HG03469 (cell line): ENCODE measurements around the gene RNF10.
A peak's percentile ranks its signal among the peaks of the same experiment; 100 is the strongest.
"Not testable (repeated sequence)": the region's sequence is repeated elsewhere in the genome, so short reads cannot be mapped to it uniquely, and the experiment has no call there.

Source experiments
- ATAC-seq: cut with Tn5 transposase; IDR thresholded peaks from one replicate; pipeline ENCODE4 v1.9.1; 2021; ENCODE audit warnings: mild to moderate bottlenecking, moderate library complexity, moderate number of reproducible peaks; ENCODE audit not compliant: unreplicated experiment

The RNF10 gene

DNA sequence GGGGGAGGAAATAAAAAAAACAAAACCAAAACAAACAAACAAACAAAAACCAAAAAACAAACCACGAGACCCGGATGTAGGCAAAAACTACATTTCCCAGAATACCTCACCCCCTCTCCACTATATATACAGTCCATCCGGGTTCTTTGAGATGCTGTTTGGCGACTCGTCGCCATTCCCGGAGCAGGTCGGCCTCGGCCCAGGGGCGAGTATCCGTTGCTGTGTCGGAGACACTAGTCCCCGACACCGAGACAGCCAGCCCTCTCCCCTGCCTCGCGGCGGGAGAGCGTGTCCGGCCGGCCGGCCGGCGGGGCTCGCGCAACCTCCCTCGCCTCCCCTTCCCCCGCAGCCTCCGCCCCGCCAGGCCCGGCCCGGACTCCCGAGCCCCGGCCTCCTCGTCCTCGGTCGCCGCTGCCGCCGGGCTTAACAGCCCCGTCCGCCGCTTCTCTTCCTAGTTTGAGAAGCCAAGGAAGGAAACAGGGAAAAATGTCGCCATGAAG is at the start of gene RNF10:
Gene RNF10, plus strand, starts transcription at position 154 of the 500 bp plus-strand sequence. CDS start 456 bp downstream, outside the sequence.
- ATAC-seq, result no peak

- ATAC-seq, result no peak
Measured at GRCh38 chr12:120485961-120486881, 47.9 kb upstream of the RNF10 start.

- not testable (repeated sequence) for ATAC-seq
Measured at GRCh38 chr12:120487552-120487951, 46.6 kb upstream of the RNF10 start.

GRCh38 chr12:120488057-120488640 is 46.0 kb upstream of the RNF10 start:
- ATAC-seq, result no peak

DNA sequence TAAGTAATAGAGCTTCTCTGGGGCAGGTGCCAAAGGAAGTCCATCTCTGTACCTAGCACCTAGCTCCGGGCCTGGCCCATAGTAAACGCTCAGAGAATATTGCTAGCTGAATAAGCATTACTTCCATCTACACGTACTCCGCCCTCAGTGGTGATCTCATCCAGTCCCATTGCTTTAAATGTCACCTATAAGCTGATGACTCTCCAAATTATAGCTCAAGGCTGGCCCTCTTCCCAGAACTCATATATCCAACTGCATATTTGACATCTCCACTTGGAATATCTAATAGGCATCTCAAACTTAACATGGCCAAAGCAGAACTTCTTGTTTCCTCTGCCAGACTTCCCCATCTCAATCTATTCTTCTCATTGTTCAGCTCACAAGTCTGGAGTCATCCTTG is 45.1 kb upstream of the RNF10 start:
- no peak for ATAC-seq

DNA sequence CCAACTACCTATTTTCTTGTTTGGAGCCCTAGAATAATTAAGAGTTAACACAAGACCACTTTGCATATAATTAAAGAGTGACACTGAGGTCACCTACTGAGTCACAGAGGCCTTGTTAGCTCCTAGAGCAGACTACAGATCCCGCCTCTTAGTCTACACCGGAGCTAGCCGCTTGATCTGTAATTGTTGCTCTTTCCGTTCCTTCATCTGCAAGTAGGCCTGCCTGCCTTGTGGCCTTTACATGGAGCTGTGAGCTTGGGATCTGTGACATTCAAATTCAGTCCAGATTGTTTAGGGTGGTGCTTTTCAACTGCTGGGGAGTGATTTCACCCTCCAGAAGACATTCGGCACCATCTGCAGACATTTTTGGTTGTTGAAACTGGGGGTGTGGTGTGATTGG is 43.8 kb upstream of the RNF10 start:
- ATAC-seq, result no peak

DNA sequence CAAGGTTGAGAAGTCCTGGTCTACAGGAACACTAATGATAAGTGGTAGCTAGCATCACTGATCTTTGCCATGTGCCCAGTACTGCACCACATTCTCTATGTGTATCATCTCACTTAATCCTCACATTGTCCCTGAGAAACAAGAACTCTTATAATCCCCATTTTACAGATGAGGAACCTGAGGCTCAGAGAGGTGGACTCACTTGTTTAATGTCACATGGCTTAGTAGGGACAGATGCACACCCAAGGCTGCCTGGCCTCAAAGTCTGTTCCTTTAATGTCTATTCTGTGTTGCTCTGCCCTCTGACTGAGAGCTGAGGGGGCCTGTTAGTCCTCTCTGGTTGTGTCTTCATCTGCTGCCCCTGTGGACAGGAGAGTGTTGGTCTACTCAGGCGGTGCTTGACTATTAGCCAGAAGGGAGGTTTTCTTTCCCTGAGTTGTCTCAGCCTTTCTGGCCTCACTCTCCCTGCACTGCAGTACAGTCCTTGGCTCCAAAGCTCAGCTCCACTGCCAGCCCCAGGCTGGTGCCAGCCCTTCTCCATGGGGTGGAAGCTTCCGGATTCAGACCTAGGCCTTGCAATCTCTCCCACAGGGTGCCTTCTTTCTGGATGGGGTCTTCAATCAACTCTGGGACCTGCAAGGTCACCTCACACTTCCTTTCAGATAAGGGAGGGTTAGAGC is 43.2 kb upstream of the RNF10 start:
- no peak for ATAC-seq

DNA sequence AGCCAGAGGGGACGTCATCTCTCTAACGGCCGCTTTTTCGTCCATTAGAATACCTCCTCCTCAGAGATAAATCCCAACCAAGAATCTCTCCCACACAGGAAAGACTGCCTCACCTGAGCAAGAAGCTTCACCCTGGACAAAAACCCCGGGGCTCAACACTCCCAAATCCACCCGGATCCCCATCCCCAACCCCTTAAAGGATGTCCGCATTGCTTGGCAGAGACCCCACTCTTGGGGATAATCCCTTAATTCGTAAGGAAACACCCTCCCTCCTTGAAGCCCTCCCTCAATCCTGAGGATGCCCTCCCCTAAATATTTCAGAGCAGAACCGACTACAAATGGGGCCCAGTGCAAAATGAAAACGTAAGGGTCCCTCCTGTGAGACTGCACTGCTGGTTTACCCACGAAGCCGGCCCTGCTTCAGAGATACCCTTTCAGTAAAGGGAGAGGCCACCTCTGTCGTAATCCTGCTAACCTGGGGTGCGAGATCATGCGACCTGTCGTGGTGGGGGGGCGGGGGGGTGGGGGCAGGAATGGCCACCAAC is 38.9 kb upstream of the RNF10 start:
- ATAC-seq, result no peak

DNA sequence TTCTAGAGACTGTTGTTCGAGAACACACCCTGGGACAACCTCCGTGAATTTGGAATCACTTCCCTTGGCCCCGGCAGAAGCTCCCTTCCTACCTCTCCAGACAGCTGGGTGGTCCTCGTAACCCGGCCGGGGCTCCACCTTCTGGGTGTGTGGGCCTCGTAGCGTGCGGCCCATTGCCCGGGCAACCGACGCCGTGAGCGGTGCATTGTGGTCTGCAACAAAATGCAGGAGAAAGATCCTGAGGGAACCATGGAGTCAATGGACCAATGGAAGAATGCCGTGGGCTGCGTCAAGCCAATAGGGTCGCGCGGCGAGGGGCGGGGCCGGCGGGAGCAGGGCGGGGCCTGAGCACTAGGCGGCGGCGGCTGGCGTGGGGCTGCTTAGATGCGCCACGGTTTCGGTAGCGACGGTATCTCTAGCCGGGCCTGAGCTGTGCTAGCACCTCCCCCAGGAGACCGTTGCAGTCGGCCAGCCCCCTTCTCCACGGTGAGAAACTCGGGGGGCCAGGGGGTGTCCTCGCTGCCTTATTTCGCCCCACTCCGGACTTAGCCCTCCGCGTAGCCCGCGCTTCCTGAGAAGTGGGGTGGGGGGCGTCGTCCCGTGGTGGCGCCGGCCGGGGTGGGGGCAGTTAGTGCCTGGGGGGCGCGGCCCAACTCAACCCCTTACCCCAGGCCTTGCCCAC is 38.3 kb upstream of the RNF10 start, which contains the start of gene DYNLL1:
Gene DYNLL1, plus strand, starts transcription at position 383 of the 682 bp plus-strand sequence. CDS start 309 bp downstream, outside the sequence.
- ATAC-seq, result peak; percentile 80

DNA sequence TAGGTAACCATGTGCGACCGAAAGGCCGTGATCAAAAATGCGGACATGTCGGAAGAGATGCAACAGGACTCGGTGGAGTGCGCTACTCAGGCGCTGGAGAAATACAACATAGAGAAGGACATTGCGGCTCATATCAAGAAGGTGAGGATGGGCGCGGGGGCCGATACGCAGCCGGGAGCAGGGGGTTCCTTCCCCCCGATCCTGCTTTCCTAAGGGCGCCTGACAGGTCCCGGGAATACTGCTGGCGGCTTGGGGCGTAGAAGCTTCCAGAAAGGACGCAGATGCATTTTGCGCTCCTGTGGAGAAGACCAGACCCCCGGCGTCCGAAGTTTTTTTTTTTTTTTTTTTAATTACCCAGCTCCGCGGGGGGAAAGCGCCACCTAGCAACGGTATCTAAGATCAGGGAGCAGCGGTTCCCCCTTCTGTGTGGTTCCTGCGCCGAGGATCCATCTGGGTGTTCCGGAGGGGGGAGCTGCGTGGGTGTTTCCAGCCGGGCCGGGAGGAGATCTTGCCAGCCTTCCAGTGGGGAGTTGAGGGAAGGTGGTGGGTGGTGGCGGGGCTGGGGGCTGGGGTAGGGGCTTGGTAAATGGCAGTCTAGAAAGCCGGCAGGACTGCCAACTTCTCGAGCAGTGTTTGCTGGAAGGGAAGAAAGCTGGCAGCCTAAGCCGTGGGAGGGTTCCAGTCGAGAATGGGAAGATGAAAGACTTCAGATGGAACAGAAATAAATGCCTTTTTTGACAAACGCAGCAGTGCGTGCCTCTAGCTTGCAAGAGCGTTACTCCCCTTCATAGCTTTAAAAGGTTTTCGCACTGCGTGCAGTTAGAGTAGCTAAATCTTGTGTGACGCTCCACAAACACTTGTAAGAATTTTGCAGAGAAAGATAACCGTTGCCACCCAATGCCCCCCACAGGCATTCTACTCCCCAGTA is 37.5 kb upstream of the RNF10 start:
- no peak for ATAC-seq

DNA sequence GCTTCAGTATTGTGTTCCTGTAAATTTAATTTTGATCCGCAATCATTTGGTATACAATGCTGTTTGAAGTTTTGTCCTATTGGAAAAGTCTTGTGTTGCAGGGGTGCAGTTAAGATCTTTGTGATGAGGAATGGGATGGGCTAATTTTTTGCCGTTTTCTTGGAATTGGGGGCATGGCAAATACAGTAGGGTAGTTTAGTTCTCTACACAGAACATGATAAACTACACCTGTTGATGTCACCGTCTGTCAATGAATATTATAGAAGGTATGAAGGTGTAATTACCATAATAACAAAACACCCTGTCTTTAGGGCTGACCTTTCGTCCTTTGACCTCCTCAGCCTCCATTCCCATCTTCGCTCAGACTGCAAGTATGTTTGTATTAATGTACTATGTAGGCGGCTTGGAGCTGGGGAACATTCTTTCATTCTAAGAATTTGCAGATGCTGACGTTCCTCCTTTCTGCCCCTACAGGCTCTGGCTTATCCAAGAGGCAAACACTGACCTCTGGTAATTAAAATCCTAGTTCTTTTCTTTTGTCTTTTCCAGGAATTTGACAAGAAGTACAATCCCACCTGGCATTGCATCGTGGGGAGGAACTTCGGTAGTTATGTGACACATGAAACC is 36.5 kb upstream of the RNF10 start:
- no peak for ATAC-seq

DNA sequence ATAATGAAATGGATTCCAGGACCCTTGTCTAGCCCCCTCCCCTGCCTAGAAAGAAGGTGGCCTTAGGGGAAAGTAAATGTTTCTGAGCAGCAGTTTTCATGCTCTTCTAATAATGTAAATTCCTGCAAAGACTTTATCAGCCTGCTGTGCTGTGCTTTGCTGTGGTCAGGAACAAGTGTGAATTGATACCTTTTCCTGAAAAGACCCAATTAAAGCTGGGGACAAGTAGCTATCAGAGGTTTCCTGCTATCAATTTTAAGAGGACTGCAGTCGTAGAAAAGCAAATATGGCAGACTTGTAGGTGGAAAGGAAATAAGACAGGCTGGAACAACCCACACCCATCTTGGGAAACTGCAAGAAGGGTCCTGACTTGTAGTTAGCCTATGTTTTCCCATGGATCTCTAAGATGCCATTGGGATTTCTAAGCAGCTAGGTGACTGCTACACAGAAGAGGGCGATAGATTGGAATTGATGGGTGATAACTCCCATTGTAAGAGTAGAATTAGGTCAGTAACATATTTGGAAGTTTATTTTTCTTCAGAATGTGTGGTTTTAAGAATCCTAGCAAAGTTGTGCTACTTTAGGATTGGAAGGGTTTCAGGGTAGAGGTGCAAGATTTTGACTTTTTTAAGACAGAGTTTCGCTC is 35.2 kb upstream of the RNF10 start:
- ATAC-seq, result no peak

DNA sequence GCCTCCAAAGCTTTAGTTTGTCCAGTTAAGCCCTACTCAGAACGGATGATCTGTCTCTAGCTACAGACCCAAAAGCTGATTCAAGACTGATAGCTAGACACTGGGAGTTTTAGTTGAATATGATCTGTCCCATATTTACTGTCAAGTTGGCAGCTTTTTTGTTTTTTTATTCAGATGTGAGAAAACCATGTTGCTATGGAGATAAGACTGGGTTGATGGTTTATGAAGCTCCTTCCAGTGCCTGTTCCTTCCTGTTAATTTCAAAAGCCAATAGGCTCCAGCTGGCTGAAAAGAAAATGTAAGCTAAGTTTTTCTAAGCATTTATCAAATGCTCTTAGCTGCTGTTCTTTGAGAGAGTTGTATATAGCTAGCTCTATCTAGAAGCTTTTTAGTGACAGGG is 33.6 kb upstream of the RNF10 start:
- no peak for ATAC-seq

DNA sequence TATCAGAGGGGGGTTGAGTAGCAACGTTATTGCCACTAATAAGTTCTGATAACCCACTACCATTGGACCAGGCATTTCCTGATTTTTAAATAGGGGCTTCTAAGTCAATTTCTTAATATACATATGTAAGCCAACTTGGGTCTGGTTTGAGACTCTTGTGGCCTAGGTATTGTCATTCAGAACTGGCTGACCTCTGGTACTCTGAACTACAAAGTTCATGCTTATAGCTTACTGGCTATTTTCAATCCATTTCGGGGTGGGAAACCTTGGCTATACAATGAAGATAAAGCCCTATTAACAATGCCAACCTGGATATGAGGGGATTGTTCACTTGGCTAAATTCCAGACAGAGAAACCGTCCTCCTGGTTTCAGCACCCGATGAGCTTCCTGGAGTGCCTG is 29.6 kb upstream of the RNF10 start:
- ATAC-seq, result no peak

DNA sequence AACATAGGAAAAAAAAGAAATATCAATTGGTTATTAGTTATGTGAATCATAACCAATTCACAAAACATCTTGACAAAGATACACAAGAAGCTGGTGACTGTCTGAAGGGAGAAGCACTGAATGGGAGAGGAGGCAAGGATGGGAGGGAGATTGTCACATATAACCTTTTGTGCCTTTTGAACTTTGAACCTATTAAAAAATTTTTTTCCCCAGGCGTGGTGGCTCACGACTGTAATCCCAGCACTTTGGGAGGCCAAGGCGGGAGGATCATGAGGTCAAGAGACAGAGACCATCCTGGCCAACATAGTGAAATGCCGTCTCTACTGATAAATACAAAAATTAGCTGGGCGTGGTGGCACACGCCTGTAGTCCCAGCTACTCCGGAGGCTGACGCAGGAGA is 25.6 kb upstream of the RNF10 start:
- no peak for ATAC-seq

DNA sequence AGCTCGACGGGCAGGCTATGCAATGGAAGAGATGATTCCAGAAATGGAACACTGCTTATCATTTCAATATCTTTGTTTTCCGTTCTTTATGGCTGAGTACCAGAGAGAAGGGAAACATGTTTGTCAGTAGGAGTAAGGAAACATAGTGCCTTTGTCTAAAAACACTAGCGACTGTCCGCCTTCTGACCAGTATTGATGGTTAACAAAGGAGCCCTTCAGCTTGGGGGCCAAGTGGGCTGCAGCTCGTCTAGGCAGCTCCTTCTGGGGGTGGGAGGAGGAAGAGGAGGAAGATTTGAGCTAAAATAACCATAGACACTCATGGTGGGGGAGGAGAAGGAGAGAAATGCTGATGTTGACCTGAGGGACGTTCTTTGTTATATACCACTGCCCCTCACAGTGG is 20.2 kb upstream of the RNF10 start:
- no peak for ATAC-seq

GRCh38 chr12:120515496-120515895 is 18.7 kb upstream of the RNF10 start:
- ATAC-seq, result no peak

DNA sequence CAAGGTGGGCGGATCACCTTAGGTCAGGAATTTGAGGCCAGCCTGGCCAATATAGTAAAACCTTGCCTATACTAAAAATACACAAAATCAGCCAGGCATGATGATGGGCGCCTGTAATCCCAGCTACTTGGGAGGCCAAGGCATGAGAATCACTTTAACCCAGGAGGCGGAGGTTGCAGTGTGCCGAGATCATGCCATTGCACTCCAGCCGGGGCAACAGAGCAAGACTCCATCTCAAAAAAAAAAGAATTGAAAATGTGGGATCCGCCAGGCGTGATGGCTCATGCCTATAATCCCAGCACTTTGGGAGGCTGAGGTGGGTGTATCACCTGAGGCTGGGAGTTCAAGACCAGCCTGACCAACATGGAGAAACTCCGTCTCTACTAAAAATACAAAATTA is 14.8 kb upstream of the RNF10 start:
- ATAC-seq, result not testable (repeated sequence)

GRCh38 chr12:120522568-120522967 is 11.6 kb upstream of the RNF10 start:
- ATAC-seq, result no peak
